Parietal lobe (tissue), 1 donor: ENCODE results near the gene SIRT5. TPM values are rescaled to one million over a fixed set of nuclear protein-coding genes. Genes with fewer than 3 reads are reported as not detected.

ENCODE experiments used
- total RNA-seq: library from RNA; depleted of rRNA; stranded (reverse); fragments of >200 nt; gene quantifications from one replicate; pipeline ENCODE4 v1.2.3, GENCODE V29; 2014

Gene SIRT5
- total RNA-seq, result 24.4 TPM

DNA sequence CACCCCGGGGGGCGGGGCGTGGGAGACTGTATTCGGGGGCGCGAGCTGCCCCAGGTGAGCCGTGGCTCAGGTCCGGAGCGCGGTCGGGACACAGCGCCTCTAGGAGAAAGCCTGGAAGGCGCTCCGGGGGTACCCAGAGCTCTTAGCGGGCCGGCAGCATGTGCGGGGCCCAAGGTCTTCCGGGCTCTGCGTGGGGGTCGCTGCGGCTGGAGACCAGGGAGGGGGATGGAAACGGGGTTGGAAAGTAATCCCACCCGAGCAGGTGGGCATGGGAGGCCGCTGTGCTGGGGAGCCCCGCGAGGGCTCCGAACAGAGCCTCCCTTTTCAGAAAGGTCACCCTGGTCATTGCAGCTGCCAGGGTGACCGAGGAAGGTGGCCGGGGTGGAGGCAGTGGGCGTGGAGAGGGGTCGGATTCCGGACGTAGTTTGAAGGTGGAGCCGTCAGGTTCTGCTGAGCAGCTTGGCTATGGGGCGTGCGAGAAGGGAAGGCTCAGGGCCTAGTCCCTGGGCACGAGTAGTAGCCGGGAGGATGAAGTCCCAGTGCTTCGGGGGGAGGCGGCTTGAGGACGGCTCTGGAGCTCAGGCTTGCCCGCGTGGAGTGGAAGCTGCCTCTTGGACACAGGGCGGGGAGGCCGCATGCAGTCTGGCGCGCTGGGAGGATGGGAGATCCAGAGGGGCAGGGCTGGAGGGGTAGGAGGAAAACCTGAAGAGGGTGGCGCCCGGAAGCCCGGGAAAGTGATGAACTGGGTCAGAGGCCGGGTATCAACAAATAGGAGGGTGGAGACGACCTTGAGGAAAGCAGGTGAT lies at the start of gene SIRT5:
TSS of gene SIRT5 (plus strand) at position 31 of the 806 bp plus-strand sequence. CDS start 9,510 bp downstream, outside the sequence.

DNA sequence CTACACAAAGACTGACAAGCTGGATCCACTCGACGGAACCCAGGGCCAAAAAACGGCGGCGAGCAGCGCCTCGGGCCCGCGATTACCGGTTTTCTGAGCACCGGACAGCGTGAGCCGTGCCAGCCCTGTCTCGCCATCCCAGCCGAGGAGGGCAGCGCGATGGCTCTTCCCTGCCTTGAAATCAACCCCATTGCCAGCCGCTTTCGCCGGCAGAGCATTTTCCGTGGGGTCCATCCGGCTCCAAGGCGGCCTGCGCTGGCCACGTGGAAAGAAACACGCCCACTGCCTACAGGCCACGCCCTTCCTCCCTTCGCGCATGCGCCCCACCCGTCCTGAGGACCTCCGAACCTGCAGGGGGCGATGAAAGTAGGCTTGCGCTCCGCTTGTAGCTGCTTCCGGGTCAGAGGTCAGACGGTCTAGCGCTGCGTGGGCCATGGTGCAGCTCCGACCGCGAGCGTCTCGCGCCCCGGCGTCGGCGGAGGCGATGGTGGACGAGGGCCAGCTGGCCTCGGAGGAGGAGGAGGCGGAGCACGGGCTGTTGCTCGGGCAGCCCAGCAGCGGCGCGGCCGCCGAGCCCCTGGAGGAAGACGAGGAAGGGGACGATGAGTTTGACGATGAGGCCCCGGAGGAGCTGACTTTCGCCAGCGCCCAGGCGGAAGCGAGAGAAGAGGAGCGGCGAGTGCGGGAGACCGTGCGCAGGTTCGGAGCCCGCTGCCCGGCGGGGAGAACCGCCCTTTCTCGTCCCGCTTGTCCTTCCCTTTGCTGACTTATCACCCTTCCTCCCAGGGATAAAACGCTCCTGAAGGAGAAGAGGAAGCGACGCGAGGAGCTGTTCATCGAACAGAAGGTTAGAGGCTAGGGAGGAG lies 40.8 kb downstream of the SIRT5 start, which contains the start of gene NOL7:
TSS of gene NOL7 (plus strand) at position 410 of the 866 bp plus-strand sequence. CDS start at position 434, 24 bp downstream.

Other genes with a start within 250 kb of the SIRT5 start
- gene TBC1D7, start 246.1 kb upstream of the SIRT5 start, total RNA-seq, result 53.5 TPM
- gene GFOD1, start 87.0 kb upstream of the SIRT5 start, total RNA-seq, result 60.7 TPM
- 44.8 TPM for gene NOL7, start 40.7 kb downstream of the SIRT5 start, total RNA-seq
- gene RANBP9, start 137.2 kb downstream of the SIRT5 start, total RNA-seq, result 74.8 TPM
- 36.3 TPM for gene MCUR1, start 240.0 kb downstream of the SIRT5 start, total RNA-seq